Stimulated activated CD8-positive, alpha-beta memory T cell treated with anti-CD3 and anti-CD28 coated beads, Interleukin-4, amount 100 ng/mL, for 48 hours (primary cell): ENCODE measurements around the gene GPR45.
"Not testable (repeated sequence)": the region's sequence is repeated elsewhere in the genome, so short reads cannot be mapped to it uniquely, and the experiment has no call there.

Experiments used
- DNase-seq: peaks from one replicate; pipeline ENCODE4 v3.0.0-alpha.2; 2020

The GPR45 gene

GRCh38 chr2:105241443-105241842, at the start of gene GPR45:
Gene GPR45, plus strand, starts transcription at chr2:105241743. Its CDS starts 116 bp downstream, at chr2:105241859.
- DNase-seq: no peak

- DNase-seq: no peak
Measured at GRCh38 chr2:105194022-105194675, 47.4 kb upstream of the GPR45 start.

GRCh38 chr2:105196651-105197050, 44.9 kb upstream of the GPR45 start:
- DNase-seq: no peak

GRCh38 chr2:105215586-105216192, 25.9 kb upstream of the GPR45 start:
- DNase-seq: no peak

- no peak for DNase-seq
Measured at GRCh38 chr2:105220604-105221003, 20.9 kb upstream of the GPR45 start.

GRCh38 chr2:105224444-105224843, 17.1 kb upstream of the GPR45 start:
- DNase-seq: no peak

- DNase-seq: no peak
Measured at GRCh38 chr2:105231232-105231619, 10.3 kb upstream of the GPR45 start.

GRCh38 chr2:105235388-105236059, 6.0 kb upstream of the GPR45 start:
- peak; percentile 86 for DNase-seq

- DNase-seq: no peak
Measured at GRCh38 chr2:105236060-105236424, 5.5 kb upstream of the GPR45 start.

GRCh38 chr2:105237045-105237765, 4.3 kb upstream of the GPR45 start:
- DNase-seq: peak; percentile 36

GRCh38 chr2:105238664-105239240, 2.8 kb upstream of the GPR45 start:
- no peak for DNase-seq

GRCh38 chr2:105239924-105240323, 1.6 kb upstream of the GPR45 start:
- no peak for DNase-seq

GRCh38 chr2:105242286-105242993, 897 bp downstream of the GPR45 start:
- DNase-seq: no peak

- DNase-seq: no peak
Measured at GRCh38 chr2:105243961-105244360, 2.4 kb downstream of the GPR45 start.

- DNase-seq: no peak
Measured at GRCh38 chr2:105244451-105244850, 2.9 kb downstream of the GPR45 start.

- no peak for DNase-seq
Measured at GRCh38 chr2:105248316-105249070, 7.0 kb downstream of the GPR45 start.

- DNase-seq: no peak
Measured at GRCh38 chr2:105249181-105249580, 7.6 kb downstream of the GPR45 start.

GRCh38 chr2:105249891-105250290, 8.3 kb downstream of the GPR45 start:
- no peak for DNase-seq

GRCh38 chr2:105251016-105251648, 9.6 kb downstream of the GPR45 start:
- DNase-seq: not testable (repeated sequence)

GRCh38 chr2:105252271-105252670, 10.7 kb downstream of the GPR45 start:
- DNase-seq: no peak

- no peak for DNase-seq
Measured at GRCh38 chr2:105254531-105255210, 13.1 kb downstream of the GPR45 start.
